NCI-H2171 (cell line): ENCODE data around the gene DLX3.

ENCODE experiments used
- DNase-seq: peaks from one replicate; lab custom pipeline; 2025; lab: John Stamatoyannopoulos, UW

Gene DLX3

GRCh38 chr17:50023520-50023919, 28.5 kb upstream of the DLX3 start:
- no peak for DNase-seq

- DNase-seq = no peak
Observed at GRCh38 chr17:50022463-50023130, 27.6 kb upstream of the DLX3 start.

GRCh38 chr17:50021681-50022370, 26.8 kb upstream of the DLX3 start:
- no peak for DNase-seq

- DNase-seq = no peak
Observed at GRCh38 chr17:50020841-50021599, 26.0 kb upstream of the DLX3 start.

- DNase-seq = no peak
Observed at GRCh38 chr17:50018909-50019308, 23.9 kb upstream of the DLX3 start.

- no peak for DNase-seq
Observed at GRCh38 chr17:50015146-50015545, 20.1 kb upstream of the DLX3 start.

- DNase-seq = no peak
Observed at GRCh38 chr17:50014471-50015088, 19.6 kb upstream of the DLX3 start.

- no peak for DNase-seq
Observed at GRCh38 chr17:50013079-50013478, 18.1 kb upstream of the DLX3 start.

- no peak for DNase-seq
Observed at GRCh38 chr17:50009282-50009681, 14.3 kb upstream of the DLX3 start.

- no peak for DNase-seq
Observed at GRCh38 chr17:50003911-50004310, 8.9 kb upstream of the DLX3 start.

GRCh38 chr17:49998836-49999511, 4.0 kb upstream of the DLX3 start:
- DNase-seq = no peak

- DNase-seq = peak; percentile 82
Observed at GRCh38 chr17:49997773-49998703, 3.0 kb upstream of the DLX3 start.

- no peak for DNase-seq
Observed at GRCh38 chr17:49997301-49997650, 2.3 kb upstream of the DLX3 start.

- peak; percentile 64 for DNase-seq
Observed at GRCh38 chr17:49996495-49997300, 1.7 kb upstream of the DLX3 start.

- no peak for DNase-seq
Observed at GRCh38 chr17:49996121-49996494, 1.1 kb upstream of the DLX3 start.

- DNase-seq = no peak
Observed at GRCh38 chr17:49994085-49995054, 654 bp downstream of the DLX3 start.

GRCh38 chr17:49993423-49994060, 1.5 kb downstream of the DLX3 start:
- no peak for DNase-seq

- DNase-seq = no peak
Observed at GRCh38 chr17:49992933-49993422, 2.0 kb downstream of the DLX3 start.
